Neural cell (in vitro differentiated cells): ENCODE measurements around the gene KRABD2.

ENCODE experiments used
- CTCF ChIP-seq: fragments of 450-650 bp; IDR thresholded peaks from 2 replicates; pipeline ENCODE4 v1.5.1; 2014; ENCODE audit warnings: antibody characterized with exemption, mild to moderate bottlenecking, moderate library complexity; ENCODE audit not compliant: poor library complexity, severe bottlenecking
- EP300 ChIP-seq: fragments of 450-650 bp; conservative IDR thresholded peaks from 2 replicates; pipeline ENCODE4 v1.6.1; 2014; ENCODE audit warnings: antibody characterized with exemption, mild to moderate bottlenecking, moderate library complexity; ENCODE audit not compliant: poor library complexity, severe bottlenecking
- EZH2 ChIP-seq: fragments of 200-600, 300-800 bp; shearing (Covaris generic), sonication (generic); IDR thresholded peaks from 2 replicates; pipeline ENCODE4 v1.6.1; 2014; ENCODE audit warnings: antibody characterized with exemption, low read length, borderline replicate concordance, mild to moderate bottlenecking; ENCODE audit not compliant: insufficient read depth, poor library complexity, severe bottlenecking
- MXI1 ChIP-seq: fragments of 450-650 bp; conservative IDR thresholded peaks from 2 replicates; pipeline ENCODE4 v1.6.1; 2014; ENCODE audit warnings: antibody characterized with exemption, mild to moderate bottlenecking; ENCODE audit not compliant: poor library complexity, severe bottlenecking
- POLR2AphosphoS5 ChIP-seq: IDR thresholded peaks from 2 replicates; pipeline ENCODE4 v1.6.1; 2012
- RAD21 ChIP-seq: fragments of 450-650 bp; conservative IDR thresholded peaks from 2 replicates; pipeline ENCODE4 v1.6.1; 2014; ENCODE audit warnings: antibody characterized with exemption, mild to moderate bottlenecking, moderate library complexity
- REST ChIP-seq: IDR thresholded peaks from 2 replicates; pipeline ENCODE4 v1.6.1; 2012; ENCODE audit warnings: borderline replicate concordance
- SMC3 ChIP-seq: fragments of 450-650 bp; conservative IDR thresholded peaks from 2 replicates; pipeline ENCODE4 v1.6.1; 2014; ENCODE audit warnings: antibody characterized with exemption, mild to moderate bottlenecking, moderate library complexity; ENCODE audit not compliant: poor library complexity

- no peak for TF ChIP-seq CTCF
- TF ChIP-seq EZH2 = no peak
- TF ChIP-seq POLR2AphosphoS5 = no peak
- TF ChIP-seq MXI1 = no peak
- TF ChIP-seq REST = no peak
- no peak for TF ChIP-seq RAD21
- no peak for TF ChIP-seq EP300
- TF ChIP-seq SMC3 = no peak
These were observed 16.2 kb downstream of the KRABD2 start for GRCh38 chr17:8360260-8360659.
